HAP-1 (cell line): ENCODE data around the gene MPV17.

Experiments used
- DNase-seq, 2 experiments: peaks; one replicate each; pipeline ENCODE4 v3.0.0-alpha.2; 2016 to 2020; ENCODE audit warnings: low spot score in 2 of 2
- H3K27me3 ChIP-seq: fragments of 250-450 bp; sonication (Bioruptor Pico); 2 replicates; pipeline ENCODE4 v1.5.1; 2020; ENCODE audit warnings: low read depth, mild to moderate bottlenecking, moderate library complexity
- H3K36me3 ChIP-seq: fragments of 250-450 bp; sonication (Bioruptor Pico); replicated peaks from 2 replicates; pipeline ENCODE4 v1.5.1; 2020; ENCODE audit warnings: mild to moderate bottlenecking
- H3K4me1 ChIP-seq: fragments of 250-450 bp; sonication (Bioruptor Pico); 2 replicates; pipeline ENCODE4 v1.5.1; 2020; ENCODE audit warnings: mild to moderate bottlenecking
- H3K4me3 ChIP-seq: fragments of 250-450 bp; sonication (Bioruptor Pico); 2 replicates; pipeline ENCODE4 v1.5.1; 2020; ENCODE audit warnings: mild to moderate bottlenecking, moderate library complexity
- H3K9me3 ChIP-seq: fragments of 250-450 bp; sonication (Bioruptor Pico); 2 replicates; pipeline ENCODE4 v1.5.1; 2020; ENCODE audit warnings: mild to moderate bottlenecking, moderate library complexity
- in situ Hi-C: fragments of 300-500 bp; cut with MboI; formaldehyde crosslinking; loops from 3 replicates; pipeline ENCODE4 v1.14.3; 2020; ENCODE audit warnings: low sequenced_read_pairs, inconsistent platforms, mixed read lengths

Gene MPV17

GRCh38 chr2:27261926-27262298, 61.0 kb downstream of the MPV17 start:
- DNase-seq: no peak
- in situ Hi-C loops: no loop called here
- peak overlapping the region; percentile 93 for H3K4me3 ChIP-seq
- H3K4me1 ChIP-seq: peaks cover 31% of the 10 kb centered on the region
- H3K36me3 ChIP-seq: peaks cover 18% of the 10 kb centered on the region
- no peaks in the 10 kb centered on the region for H3K9me3 ChIP-seq
- H3K27me3 ChIP-seq: no peaks in the 10 kb centered on the region

GRCh38 chr2:27261241-27261925, 61.5 kb downstream of the MPV17 start:
- Histone ChIP-seq H3K36me3 (peaks cover 23% of the 10 kb centered on the region), H3K4me1 (peaks cover 31% of the 10 kb centered on the region), H3K27me3 (no peaks in the 10 kb centered on the region), H3K4me3 (peak overlapping the region; percentile 93), H3K9me3 (no peaks in the 10 kb centered on the region)
- no peak for DNase-seq
- in situ Hi-C loops: no loop called here
